NCI-H128 (cell line): ENCODE measurements around the gene REEP1.
"Not testable (repeated sequence)": the region's sequence is repeated elsewhere in the genome, so short reads cannot be mapped to it uniquely, and the experiment has no call there.

ENCODE experiments used
- DNase-seq: peaks from one replicate; lab custom pipeline; 2025; ENCODE audit not compliant: unreplicated experiment; lab: John Stamatoyannopoulos, UW

Gene REEP1

GRCh38 chr2:86245222-86245621 is 92.2 kb downstream of the REEP1 start:
- not testable (repeated sequence) for DNase-seq

DNA sequence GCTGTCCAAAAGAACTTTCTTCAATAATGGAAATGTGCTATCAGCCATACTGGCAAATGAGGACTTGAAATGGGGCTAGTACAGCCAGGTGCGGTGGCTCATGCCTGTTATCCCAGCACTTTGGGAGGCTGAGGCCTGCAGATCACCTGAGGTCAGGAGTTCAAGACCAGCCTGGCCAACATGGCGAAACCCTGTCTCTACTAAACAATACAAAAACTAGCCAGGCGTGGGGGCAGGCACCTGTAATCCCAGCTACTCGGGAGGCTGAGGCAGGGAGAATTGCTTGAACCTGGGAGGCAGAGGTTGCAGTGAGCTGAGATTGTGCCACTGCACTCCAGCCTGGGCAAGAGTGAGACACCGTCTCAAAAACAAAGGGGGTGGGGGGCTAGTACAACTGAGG is 92.6 kb downstream of the REEP1 start:
- not testable (repeated sequence) for DNase-seq

DNA sequence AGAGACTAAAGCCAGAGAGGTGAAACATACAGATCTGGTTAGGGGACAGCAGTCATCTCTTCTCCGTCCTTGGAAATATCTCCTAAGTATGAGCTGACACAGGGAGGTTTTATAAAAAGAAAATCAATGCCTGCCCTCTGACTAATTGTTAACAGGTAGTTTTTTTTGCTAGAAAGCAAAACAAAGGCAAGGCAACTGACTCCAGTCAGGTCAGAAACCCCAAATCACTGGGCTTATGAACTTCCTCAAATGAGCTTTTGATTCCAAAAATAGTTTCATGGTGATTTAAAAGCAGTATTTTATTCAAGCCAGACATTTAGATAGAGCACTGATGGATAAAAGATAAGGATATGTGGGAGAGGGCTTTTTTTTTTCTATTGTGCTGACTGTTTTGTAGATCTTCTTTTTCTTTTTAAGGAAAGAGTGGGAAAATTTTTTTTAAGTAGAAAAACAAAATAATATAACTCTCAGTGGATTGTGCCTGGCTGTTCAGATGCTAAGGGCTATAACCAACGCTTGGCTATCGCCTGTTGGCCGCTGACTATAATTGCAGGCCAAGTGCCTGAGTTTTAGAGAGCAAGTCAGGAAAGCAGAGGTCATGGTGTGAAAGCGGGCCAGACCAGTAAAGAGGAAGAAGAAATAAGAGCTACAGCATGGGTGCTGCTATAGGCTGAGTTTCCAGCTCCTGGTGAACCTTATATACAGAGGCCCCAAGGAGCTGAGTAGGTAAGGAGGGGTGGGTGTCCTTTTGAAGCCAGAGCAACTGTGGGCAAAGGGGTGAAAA is 93.3 kb downstream of the REEP1 start:
- DNase-seq = no peak

DNA sequence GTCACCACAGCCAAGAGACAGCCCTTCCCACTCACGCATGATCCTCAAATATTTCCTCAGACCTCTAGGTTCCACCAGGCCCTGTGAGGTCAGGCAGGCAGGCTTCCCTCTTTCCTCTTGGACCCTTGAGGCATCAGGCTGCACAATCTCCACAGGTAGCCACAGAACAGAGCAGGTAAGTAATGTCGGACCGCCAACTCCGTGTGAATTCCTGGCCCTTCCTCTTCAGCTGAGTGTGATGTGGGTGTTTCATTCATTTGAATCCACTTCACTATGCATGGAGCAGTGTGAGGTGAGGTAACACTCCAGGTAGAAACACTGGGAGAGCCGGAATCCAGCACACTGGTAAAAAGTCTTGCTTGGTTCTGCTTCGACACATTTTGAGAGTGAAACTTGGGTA is 94.2 kb downstream of the REEP1 start:
- no peak for DNase-seq

DNA sequence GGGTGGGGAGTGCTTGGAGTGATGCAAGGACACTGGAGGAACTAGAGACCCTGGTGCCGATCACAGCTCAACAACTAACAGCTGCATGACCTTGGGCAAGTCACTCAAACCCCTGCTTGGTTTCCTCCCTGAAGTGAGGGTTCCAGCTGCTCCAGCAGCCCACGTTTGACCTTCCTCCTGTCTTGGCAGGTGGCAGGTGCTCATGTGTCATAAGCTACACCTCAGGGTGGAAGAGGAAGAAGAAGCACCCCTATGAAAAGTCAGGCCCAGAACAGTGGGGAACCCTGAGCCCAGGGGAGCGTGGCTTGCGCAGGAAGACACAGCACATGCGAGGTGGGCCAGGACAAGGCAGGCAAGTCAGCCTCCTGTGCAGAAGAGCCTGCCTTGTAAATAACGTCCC is 95.8 kb downstream of the REEP1 start:
- DNase-seq = no peak

GRCh38 chr2:86240251-86240650 is 97.2 kb downstream of the REEP1 start:
- no peak for DNase-seq

DNA sequence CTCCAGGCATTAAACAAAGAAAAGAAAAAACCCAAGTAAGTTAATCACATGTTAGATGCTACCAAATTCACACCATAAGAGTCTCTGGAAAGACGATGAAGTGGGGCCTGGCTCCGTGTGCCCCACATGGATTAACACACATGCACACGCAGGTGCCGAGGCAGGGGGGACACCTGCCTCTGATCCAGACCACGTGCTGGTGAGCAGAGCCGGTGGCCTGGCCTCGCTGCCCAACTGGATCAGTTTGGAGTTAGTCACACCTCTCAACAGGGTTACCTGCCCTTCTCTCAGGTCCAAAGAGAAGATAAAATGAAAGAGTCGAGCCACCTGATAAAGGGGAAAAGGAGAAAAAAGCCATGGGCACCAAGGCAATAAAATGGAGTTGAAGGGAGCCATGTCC is 97.7 kb downstream of the REEP1 start:
- no peak for DNase-seq

- no peak for DNase-seq
These were observed 98.1 kb downstream of the REEP1 start for GRCh38 chr2:86239326-86239725.

DNA sequence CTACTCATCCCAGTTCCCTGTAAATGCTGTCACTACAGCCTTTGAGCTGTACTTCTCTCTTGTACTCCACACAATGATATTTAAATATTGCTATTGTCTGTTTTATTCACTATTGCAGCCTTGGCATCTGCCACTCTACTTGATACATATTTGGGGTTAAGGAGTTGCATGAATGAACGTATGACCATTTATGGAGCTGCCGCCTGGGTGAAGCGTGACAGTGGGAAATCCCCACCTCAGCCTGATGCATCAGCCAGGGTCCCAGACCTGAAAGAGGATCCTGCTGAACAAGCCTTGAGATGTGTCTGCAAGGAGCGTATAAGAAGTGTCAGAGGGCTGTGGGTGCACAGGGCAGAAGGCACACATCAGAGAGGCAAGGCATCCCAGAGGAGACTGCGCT is 99.1 kb downstream of the REEP1 start:
- no peak for DNase-seq

- DNase-seq = no peak
These were observed 100.3 kb downstream of the REEP1 start for GRCh38 chr2:86237172-86237571.

- no peak for DNase-seq
These were observed 102.0 kb downstream of the REEP1 start for GRCh38 chr2:86235196-86235980.

DNA sequence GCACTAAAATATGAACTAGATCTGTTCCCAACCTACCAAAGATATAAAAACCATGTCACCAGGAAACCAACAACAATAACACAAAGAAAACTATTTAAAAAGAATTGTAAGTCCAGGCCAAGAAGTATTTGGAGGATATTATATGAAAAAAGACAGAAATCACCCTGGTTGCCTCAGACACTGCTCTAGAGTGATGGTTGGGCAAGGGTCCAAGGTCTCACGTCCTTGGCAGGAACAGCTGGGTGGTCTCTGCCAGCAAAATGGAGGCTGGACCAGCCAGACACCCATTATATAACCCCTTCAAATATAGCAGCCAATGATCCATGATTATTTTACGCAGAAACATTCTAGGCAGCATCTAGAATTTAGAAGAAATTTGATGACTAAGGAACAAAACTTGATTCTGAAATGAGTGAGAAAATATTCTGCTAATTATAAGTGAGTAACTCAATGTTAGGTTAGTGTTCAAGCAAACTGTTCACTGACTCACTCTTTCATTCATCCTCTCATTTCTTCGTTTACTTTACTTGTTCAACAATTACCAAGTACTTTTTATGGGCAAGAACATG is 102.8 kb downstream of the REEP1 start:
- DNase-seq = no peak

- DNase-seq = no peak
These were observed 104.0 kb downstream of the REEP1 start for GRCh38 chr2:86233436-86233835.

DNA sequence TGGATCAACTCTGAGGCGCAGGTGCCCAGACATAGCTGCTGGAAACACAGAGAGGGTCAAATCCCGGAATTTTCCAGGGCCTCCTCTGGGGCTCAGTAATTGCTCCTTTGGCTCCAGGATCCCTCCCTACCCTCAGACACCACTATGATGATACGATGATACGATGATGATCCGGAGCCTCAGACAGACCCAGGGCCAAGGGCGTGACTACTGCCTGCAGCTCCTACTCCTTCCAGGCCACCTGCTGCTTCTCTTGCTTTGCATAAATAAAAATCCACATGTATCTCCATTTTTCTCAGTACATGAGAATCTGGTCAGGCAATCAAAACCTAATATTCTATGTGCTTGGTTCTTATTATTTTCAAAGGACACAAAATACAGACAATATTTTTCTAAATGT is 104.5 kb downstream of the REEP1 start:
- DNase-seq = no peak

- DNase-seq = no peak
These were observed 105.0 kb downstream of the REEP1 start for GRCh38 chr2:86232373-86232784.

DNA sequence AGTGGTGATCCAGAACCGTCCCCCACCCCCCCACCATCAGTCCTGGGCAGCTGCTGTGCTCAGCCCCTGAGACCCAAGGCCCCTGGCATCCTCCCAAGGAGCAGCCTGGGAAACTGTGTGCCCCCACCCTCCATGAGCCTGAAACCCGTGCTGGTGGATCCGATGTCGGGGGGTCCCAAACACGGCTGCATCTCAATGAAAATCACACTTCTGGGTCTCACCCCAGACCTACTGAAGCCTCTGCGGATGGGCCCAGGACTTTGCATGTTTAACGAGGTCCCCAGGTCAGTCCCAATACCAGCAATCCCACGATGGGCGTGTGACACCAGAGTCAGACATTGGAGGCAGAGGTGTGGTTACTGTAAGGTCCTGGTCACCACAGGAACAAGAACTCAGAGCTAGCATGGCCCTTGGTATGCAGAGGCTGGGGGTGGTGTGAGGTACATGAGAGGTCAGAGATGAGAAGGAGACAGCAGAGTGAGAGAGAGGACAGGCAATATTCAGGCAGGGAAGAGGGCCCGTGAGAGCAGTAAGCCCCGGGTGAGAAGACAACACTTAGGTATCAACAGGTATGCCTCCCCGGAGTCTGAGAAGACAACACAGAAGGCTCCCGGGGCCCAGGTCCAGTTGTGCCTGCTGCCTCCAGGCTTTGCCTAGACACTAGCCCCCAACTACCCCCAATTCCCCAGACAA is 105.6 kb downstream of the REEP1 start:
- no peak for DNase-seq

GRCh38 chr2:86230961-86231360 is 106.5 kb downstream of the REEP1 start:
- no peak for DNase-seq

- DNase-seq = no peak
These were observed 108.2 kb downstream of the REEP1 start for GRCh38 chr2:86229221-86229620.

GRCh38 chr2:86228574-86228973 is 108.9 kb downstream of the REEP1 start:
- not testable (repeated sequence) for DNase-seq

GRCh38 chr2:86227685-86228084 is 109.7 kb downstream of the REEP1 start:
- DNase-seq = no peak
